GM23338 (cell line): Measurements from ENCODE around the gene NCCRP1. TPM values are rescaled to one million over a fixed set of nuclear protein-coding genes. Genes with fewer than 3 reads are reported as not detected.

Source experiments
- ATAC-seq: fragments of 200-7000 bp; cut with Tn5 transposase; 3 replicates; pipeline ENCODE4 v1.9.1; 2020
- DNase-seq: peaks from one replicate; pipeline ENCODE4 v3.0.0-alpha.2; 2015; ENCODE audit warnings: low spot score
- H2AFZ ChIP-seq: fragments of 200-600 bp; sonication (generic); 2 replicates; pipeline ENCODE4 v1.8.0; 2016; ENCODE audit warnings: antibody characterized with exemption, mild to moderate bottlenecking, moderate library complexity
- H3F3A ChIP-seq: fragments of 200-600 bp; sonication (generic); replicated peaks from 2 replicates; pipeline ENCODE4 v1.8.0; 2017; ENCODE audit warnings: antibody characterized with exemption, mixed run types, low read depth
- H3K27ac ChIP-seq: fragments of 200-600 bp; sonication (generic); 2 replicates; pipeline ENCODE4 v1.6.1; 2016; ENCODE audit warnings: low read depth
- H3K27me3 ChIP-seq: fragments of 200-600 bp; sonication (generic); 2 replicates; pipeline ENCODE4 v1.8.0; 2016; ENCODE audit warnings: mild to moderate bottlenecking, mixed run types, moderate library complexity; ENCODE audit not compliant: insufficient read depth
- H3K36me3 ChIP-seq: fragments of 200-600 bp; sonication (generic); 2 replicates; pipeline ENCODE4 v1.8.0; 2016; ENCODE audit warnings: mild to moderate bottlenecking; ENCODE audit not compliant: insufficient read depth
- H3K4me1 ChIP-seq: fragments of 200-600 bp; sonication (generic); 2 replicates; pipeline ENCODE4 v1.8.0; 2016; ENCODE audit warnings: mild to moderate bottlenecking, moderate library complexity; ENCODE audit not compliant: insufficient read depth
- H3K4me2 ChIP-seq: fragments of 200-600 bp; sonication (generic); 2 replicates; pipeline ENCODE4 v1.7.1; 2017; ENCODE audit warnings: mixed run types
- H3K4me3 ChIP-seq: fragments of 200-600 bp; sonication (generic); 2 replicates; pipeline ENCODE4 v1.6.1; 2016; ENCODE audit warnings: mixed run types
- H3K79me2 ChIP-seq: fragments of 200-600 bp; sonication (generic); replicated peaks from 2 replicates; pipeline ENCODE4 v1.8.0; 2017; ENCODE audit warnings: mild to moderate bottlenecking; ENCODE audit not compliant: insufficient read depth
- H3K9me2 ChIP-seq: fragments of 200-600 bp; sonication (generic); 2 replicates; pipeline ENCODE4 v1.8.0; 2017; ENCODE audit not compliant: insufficient read depth
- H4K20me1 ChIP-seq: fragments of 200-600 bp; sonication (generic); replicated peaks from 2 replicates; pipeline ENCODE4 v1.8.0; 2017; ENCODE audit warnings: mild to moderate bottlenecking; ENCODE audit not compliant: insufficient read depth
- H3K27ac Mint-ChIP-seq: 2 replicates; pipeline ENCODE4 v1.8.0; 2020; ENCODE audit warnings: inconsistent platforms, mild to moderate bottlenecking, moderate library complexity, mixed read lengths
- H3K27me3 Mint-ChIP-seq: 3 replicates; pipeline ENCODE4 v1.8.0; 2022; ENCODE audit warnings: low read depth, mild to moderate bottlenecking, moderate library complexity, mixed read lengths, inconsistent platforms; ENCODE audit not compliant: insufficient read depth, poor library complexity
- H3K36me3 Mint-ChIP-seq: 3 replicates; pipeline ENCODE4 v1.8.0; 2021; ENCODE audit warnings: low read depth, mild to moderate bottlenecking, inconsistent platforms, moderate library complexity, mixed read lengths
- H3K4me1 Mint-ChIP-seq: 3 replicates; pipeline ENCODE4 v1.8.0; 2020; ENCODE audit warnings: mild to moderate bottlenecking, inconsistent platforms, mixed read lengths
- H3K4me3 Mint-ChIP-seq: 3 replicates; pipeline ENCODE4 v1.8.0; 2021; ENCODE audit warnings: moderate library complexity, mild to moderate bottlenecking, inconsistent platforms, mixed read lengths
- H3K9me3 Mint-ChIP-seq: 3 replicates; pipeline ENCODE4 v1.8.0; 2020; ENCODE audit warnings: moderate library complexity, mild to moderate bottlenecking, inconsistent platforms, mixed read lengths
- CREB1 ChIP-seq: fragments of 250-450 bp; sonication (Bioruptor Pico); IDR thresholded peaks from 2 replicates; pipeline ENCODE4 v1.5.0; 2020; ENCODE audit warnings: low read depth, mild to moderate bottlenecking, moderate library complexity
- CTCF ChIP-seq, 2 experiments: fragments of 200-600 bp in 1 of 2; sonication (generic) in 1 of 2; conservative IDR thresholded peaks; 2 replicates each; pipeline versions ENCODE4 v1.5.1 to v1.6.1; 2016 to 2017; ENCODE audit warnings: antibody characterized with exemption in 2 of 2, low read depth in 2 of 2, mild to moderate bottlenecking in 2 of 2, moderate library complexity in 1 of 2
- ETS1 ChIP-seq: IDR thresholded peaks from 2 replicates; pipeline ENCODE4 v1.6.1; 2016; ENCODE audit warnings: antibody characterized with exemption
- EZH2 ChIP-seq: fragments of 200-600 bp; sonication (generic); IDR thresholded peaks from one replicate; pipeline ENCODE4 v1.8.0; 2017; ENCODE audit warnings: antibody characterized with exemption, mild to moderate bottlenecking, low read depth; ENCODE audit not compliant: unreplicated experiment
- EZH2phosphoT487 ChIP-seq: fragments of 200-600 bp; sonication (generic); IDR thresholded peaks from one replicate; pipeline ENCODE4 v1.8.1; 2018; ENCODE audit warnings: antibody characterized with exemption; ENCODE audit not compliant: unreplicated experiment
- NANOG ChIP-seq: IDR thresholded peaks from 2 replicates; pipeline ENCODE4 v1.6.1; 2016; ENCODE audit warnings: antibody characterized with exemption, borderline replicate concordance
- POLR2AphosphoS5 ChIP-seq: IDR thresholded peaks from 2 replicates; pipeline ENCODE4 v1.6.1; 2016; ENCODE audit warnings: antibody characterized with exemption, low read depth
- REST ChIP-seq: IDR thresholded peaks from one replicate; pipeline ENCODE4 v1.6.1; 2018; ENCODE audit warnings: antibody characterized with exemption; ENCODE audit not compliant: unreplicated experiment
- STAT1 ChIP-seq: IDR thresholded peaks from one replicate; pipeline ENCODE4 v1.6.1; 2016; ENCODE audit warnings: antibody characterized with exemption; ENCODE audit not compliant: unreplicated experiment
- ZNF331 ChIP-seq: fragments of 250-450 bp; sonication (Bioruptor Pico); IDR thresholded peaks from 2 replicates; pipeline ENCODE4 v1.5.0; 2020; ENCODE audit warnings: low read depth, mild to moderate bottlenecking, moderate library complexity
- ZNF462 ChIP-seq: fragments of 250-450 bp; sonication (Bioruptor Pico); IDR thresholded peaks from 2 replicates; pipeline ENCODE4 v1.5.0; 2020; ENCODE audit warnings: mild to moderate bottlenecking, moderate library complexity
- polyA plus RNA-seq: library from polyadenylated mRNA; unstranded; fragments of >200 nt; fragmentation: Nextera tagmentation; extraction: Ambion mirVana; gene quantifications from 2 replicates; pipeline ENCODE4 v1.2.1, GENCODE V29; 2016
- total RNA-seq: library from RNA; depleted of rRNA; stranded (reverse); fragments of >200 nt; shearing (Covaris generic); gene quantifications from 2 replicates; pipeline ENCODE4 v1.2.3, GENCODE V29; 2014

Gene NCCRP1
- total and polyA plus RNA-seq, 2 experiments from 2014 or later, result 3.6 to 6.2 TPM

- Histone ChIP-seq H3K36me3 (no peaks in the 10 kb centered on the region), H3K4me1 (no peaks in the 10 kb centered on the region), H3K4me3 (no peak overlapping the region), H3K27ac (no peak overlapping the region), H4K20me1 (no peaks in the 10 kb centered on the region), H3F3A (no peaks in the 10 kb centered on the region), H3K27me3 (peaks cover 19% of the 10 kb centered on the region; the same call in 1 of the 2 replicates), H2AFZ (peak overlapping the region; percentile 59; the same call in 1 of the 2 replicates), H3K79me2 (no peaks in the 10 kb centered on the region), H3K4me2 (no peak overlapping the region), H3K9me2 (no peaks in the 10 kb centered on the region)
- Mint-ChIP-seq H3K9me3 (no peaks in the 10 kb centered on the region), H3K36me3 (no peaks in the 10 kb centered on the region), H3K27ac (no peak overlapping the region), H3K27me3 (peaks cover 7% of the 10 kb centered on the region), H3K4me3 (no peak overlapping the region), H3K4me1 (no peaks in the 10 kb centered on the region; the same call in 2 of the 3 replicates)
- peak; percentile 80 for ATAC-seq
- TF ChIP-seq EZH2phosphoT487, result no peak
- no peak for TF ChIP-seq REST
- TF ChIP-seq CREB1 (CRISPR knock-in tag), result no peak
- TF ChIP-seq CTCF (conservative IDR thresholded peaks at IDR 0.05; ENCODE audit: low read depth in 2 of 2), result no peak
- no peak for TF ChIP-seq ETS1
- TF ChIP-seq NANOG, result no peak
- no peak for TF ChIP-seq STAT1
- no peak for TF ChIP-seq POLR2AphosphoS5
- no peak for TF ChIP-seq EZH2
- no peak for TF ChIP-seq ZNF462 (CRISPR knock-in tag)
- no peak for TF ChIP-seq ZNF331 (CRISPR knock-in tag)
- peak; percentile 39 for DNase-seq
Observed at GRCh38 chr19:39237200-39238184, 40.7 kb downstream of the NCCRP1 start.
